GM18519 (cell line): ENCODE data around the gene HNRNPUL1.

Experiments
- ATAC-seq: cut with Tn5 transposase; IDR thresholded peaks from one replicate; pipeline ENCODE4 v1.9.1; 2021; ENCODE audit warnings: mild to moderate bottlenecking, moderate library complexity; ENCODE audit not compliant: unreplicated experiment, low FRiP score

The HNRNPUL1 gene

GRCh38 chr19:41233748-41234240 lies 30.4 kb upstream of the HNRNPUL1 start:
- ATAC-seq: no peak

- ATAC-seq: no peak
Observed at GRCh38 chr19:41234512-41235168, 29.5 kb upstream of the HNRNPUL1 start.

- no peak for ATAC-seq
Observed at GRCh38 chr19:41235480-41235879, 28.7 kb upstream of the HNRNPUL1 start.

- ATAC-seq: no peak
Observed at GRCh38 chr19:41238244-41238643, 25.9 kb upstream of the HNRNPUL1 start.

- ATAC-seq: no peak
Observed at GRCh38 chr19:41239363-41239762, 24.8 kb upstream of the HNRNPUL1 start.

GRCh38 chr19:41239961-41240574 lies 24.1 kb upstream of the HNRNPUL1 start:
- ATAC-seq: no peak

GRCh38 chr19:41241859-41242258 lies 22.3 kb upstream of the HNRNPUL1 start:
- no peak for ATAC-seq

GRCh38 chr19:41244117-41244516 lies 20.1 kb upstream of the HNRNPUL1 start:
- no peak for ATAC-seq

GRCh38 chr19:41245843-41246242 lies 18.3 kb upstream of the HNRNPUL1 start:
- ATAC-seq: no peak

GRCh38 chr19:41248895-41249294 lies 15.3 kb upstream of the HNRNPUL1 start:
- ATAC-seq: no peak

- ATAC-seq: no peak
Observed at GRCh38 chr19:41249707-41250423, 14.3 kb upstream of the HNRNPUL1 start.

- no peak for ATAC-seq
Observed at GRCh38 chr19:41253660-41254059, 10.5 kb upstream of the HNRNPUL1 start.

- ATAC-seq: no peak
Observed at GRCh38 chr19:41255171-41255570, 9.0 kb upstream of the HNRNPUL1 start.

- ATAC-seq: no peak
Observed at GRCh38 chr19:41261474-41262190, 2.5 kb upstream of the HNRNPUL1 start.

GRCh38 chr19:41263042-41263849 lies 926 bp upstream of the HNRNPUL1 start:
- ATAC-seq: peak; percentile 1

GRCh38 chr19:41264581-41265394 lies 616 bp downstream of the HNRNPUL1 start:
- ATAC-seq: no peak

- no peak for ATAC-seq
Observed at GRCh38 chr19:41265395-41266153, 1.4 kb downstream of the HNRNPUL1 start.

GRCh38 chr19:41269055-41269454 lies 4.9 kb downstream of the HNRNPUL1 start:
- ATAC-seq: no peak

GRCh38 chr19:41269571-41269970 lies 5.4 kb downstream of the HNRNPUL1 start:
- ATAC-seq: no peak
